ENCODE measurements around the gene MYBPH.

Gene MYBPH

GRCh38 chr1:203166192-203166940 lies 9.3 kb downstream of the MYBPH start:
- DNase-seq (ENCODE audit: low spot score) = peak; percentile 32

DNA sequence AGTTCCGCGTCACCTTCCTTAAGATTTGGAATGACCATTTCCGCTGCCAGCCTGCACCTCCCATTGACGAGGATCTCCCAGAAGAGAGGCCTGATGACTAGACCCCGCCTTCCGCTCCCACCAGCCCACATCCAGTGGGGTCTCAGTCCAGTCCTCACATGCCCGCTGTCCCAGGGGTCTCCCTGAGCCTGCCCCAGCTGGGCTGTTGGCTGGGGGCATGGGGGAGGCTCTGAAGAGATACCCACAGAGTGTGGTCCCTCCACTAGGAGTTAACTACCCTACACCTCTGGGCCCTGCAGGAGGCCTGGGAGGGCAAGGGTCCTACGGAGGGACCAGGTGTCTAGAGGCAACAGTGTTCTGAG lies 9.8 kb downstream of the MYBPH start:
- DNase-seq (ENCODE audit: low spot score) = no peak

- no peak for DNase-seq (ENCODE audit: low spot score)
Observed at GRCh38 chr1:203165101-203165799, 10.4 kb downstream of the MYBPH start.

DNA sequence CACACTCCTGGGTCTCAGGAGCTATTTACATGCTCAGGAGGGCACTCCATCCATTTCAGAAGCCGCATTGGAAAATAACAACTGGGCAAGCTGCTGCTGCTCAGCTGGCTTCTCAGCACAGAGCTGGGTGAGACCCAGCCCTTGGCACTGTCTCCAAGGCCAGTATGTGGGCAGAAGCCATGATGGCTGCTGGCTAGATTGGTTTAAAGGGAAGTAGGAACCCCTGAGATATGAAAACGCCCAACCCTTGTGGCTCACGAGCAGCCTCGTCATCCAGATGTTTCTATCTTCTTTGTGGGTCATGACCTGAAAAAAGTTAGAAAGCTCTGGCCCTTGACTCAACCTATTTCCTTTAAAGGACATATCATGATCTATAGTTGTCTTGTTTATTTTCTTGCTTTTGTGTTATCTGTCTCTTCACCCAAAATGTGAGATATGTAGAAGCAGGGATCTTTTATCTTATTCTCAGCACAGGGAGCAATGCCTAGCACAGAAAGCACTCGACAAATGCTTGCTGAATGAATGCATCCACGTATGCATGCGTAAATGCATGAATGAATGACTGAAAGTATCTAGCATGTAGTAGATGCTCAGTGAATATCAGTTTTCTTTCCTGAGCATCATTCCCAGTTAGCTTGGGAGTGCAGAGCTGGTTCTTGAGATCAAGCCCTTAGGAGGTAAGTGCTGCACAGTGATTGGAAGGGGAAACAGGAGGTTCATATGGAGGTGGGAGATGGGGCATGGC lies 11.6 kb downstream of the MYBPH start:
- DNase-seq (ENCODE audit: low spot score) = no peak

DNA sequence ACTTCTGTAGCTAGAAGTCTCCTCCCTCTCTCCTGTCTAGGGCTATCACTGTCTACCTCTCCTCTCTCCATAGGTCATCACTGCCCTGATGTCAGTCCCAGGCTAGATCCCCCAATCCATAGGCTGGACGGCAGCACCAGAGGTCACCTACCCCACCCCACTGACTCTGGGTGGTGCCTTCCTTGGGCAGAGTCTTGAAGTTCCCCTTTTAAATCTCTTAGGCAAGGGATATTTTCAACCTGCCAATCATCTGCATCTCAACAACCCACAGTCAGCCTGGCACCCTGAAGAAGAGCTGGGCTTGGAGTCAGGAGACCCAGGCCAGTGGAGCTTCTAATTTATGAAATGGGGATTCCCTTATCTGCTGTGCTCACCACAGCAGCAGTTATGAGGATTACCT lies 13.2 kb downstream of the MYBPH start:
- DNase-seq (ENCODE audit: low spot score) = no peak

DNA sequence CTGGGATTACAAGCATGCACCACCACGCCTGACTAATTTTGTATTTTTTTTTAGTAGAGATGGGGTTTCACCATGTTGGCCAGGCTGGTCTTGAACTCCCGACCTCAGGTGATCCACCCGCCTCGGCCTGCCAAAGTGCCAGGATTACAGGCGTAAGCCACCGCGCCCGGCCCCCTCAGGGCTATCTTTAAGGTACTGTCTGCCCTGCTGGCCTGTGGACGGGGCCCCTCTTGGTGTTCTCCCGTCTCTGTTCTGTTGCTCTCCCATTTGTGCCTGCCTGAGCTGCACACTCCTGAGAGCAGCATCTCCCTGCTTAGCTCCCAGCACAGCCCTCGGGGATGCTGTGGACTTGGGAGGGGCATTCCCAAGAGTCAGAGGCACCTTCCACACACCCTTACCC lies 13.9 kb downstream of the MYBPH start:
- DNase-seq (ENCODE audit: low spot score) = no peak

DNA sequence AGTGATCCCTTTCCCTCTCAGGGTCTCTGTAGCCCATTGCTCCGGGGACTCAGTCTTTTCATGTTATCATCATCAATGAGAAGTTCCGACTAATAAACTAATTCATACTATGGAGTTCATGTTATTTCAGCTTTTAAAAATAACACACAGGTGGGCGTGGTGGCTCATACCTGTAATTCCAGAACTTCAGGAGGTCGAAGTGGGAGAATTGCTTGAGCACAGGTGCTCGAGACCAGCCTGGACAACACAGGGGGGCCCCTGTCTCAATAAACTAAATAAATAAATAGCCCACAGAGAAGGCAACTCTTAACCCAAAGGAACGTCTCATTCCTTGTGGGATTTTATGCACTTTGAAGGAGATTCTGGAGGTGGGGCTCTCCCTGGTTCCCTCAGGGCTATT lies 14.5 kb downstream of the MYBPH start:
- DNase-seq (ENCODE audit: low spot score) = no peak

DNA sequence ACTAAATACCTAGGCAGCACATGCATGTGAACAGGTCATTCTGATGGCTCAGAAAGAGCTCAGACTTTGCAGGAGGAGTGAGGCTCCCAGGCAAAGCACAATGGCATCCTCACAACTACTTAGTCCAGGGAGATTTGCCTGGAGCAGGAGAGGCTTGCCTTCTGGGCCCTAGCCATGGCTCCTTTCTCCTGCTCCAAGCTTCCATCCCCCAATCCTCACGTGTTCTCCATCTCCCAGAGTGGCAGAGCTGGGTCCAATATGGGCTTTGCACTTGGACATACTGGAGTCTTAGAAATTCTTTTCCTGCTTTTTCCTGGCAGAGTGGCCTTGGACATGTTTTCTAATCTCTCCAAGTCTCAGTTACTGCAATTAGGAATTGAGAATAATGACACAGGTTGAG lies 15.8 kb downstream of the MYBPH start:
- no peak for DNase-seq (ENCODE audit: low spot score)

DNA sequence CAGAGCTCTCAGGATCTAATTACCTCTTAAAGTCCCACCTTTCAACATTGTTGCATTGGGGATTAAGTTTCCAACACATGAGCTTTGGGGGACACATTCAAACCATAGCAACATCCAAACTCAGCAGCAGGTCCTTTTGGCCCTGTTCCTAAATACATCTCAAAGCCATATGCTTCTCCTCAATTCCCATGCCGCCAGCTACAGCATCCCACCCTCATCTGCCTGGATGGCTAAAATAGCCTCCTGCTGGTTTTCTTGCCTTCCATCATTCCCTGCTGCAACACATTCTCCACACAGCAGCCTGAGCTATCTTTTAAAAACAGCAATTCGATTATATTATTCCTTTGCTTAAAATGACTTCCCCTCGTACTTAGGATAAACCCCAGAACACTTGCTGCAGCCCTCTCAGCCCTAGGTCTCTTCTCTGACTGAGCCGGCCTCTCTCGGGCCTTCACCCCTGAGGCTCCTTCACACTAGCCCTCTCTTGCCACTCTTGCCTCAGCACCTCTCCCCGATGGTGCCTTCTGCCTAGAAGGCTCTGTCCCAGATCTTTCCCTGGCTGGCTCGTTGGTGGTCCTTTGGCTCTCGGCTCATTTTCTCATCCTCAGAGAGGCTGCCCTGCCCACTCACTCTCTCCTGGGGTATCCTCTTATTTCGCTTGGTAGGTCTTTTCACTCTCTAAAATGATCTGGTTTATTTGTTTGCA lies 16.5 kb downstream of the MYBPH start:
- no peak for DNase-seq (ENCODE audit: low spot score)

DNA sequence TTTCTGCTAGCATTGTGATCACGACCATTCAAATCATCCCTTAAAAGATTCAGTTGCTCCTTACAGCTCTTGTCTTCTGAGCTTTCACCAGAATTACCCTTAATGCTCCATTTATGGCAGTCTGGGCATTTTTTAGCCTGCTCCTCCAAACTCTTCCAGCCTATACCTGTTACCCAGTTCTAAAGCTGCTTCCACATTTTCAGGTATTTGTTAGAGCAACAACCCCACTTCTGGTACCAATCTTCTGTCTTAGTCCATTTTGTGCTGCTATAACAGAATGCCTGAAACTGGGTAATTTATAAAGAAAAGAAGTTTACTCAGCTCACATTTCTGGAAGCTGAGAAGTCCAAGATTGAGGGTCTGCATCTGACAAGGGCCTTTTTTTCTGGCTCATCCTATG lies 17.2 kb downstream of the MYBPH start:
- no peak for DNase-seq (ENCODE audit: low spot score)

GRCh38 chr1:203156280-203156679 lies 19.3 kb downstream of the MYBPH start:
- DNase-seq (ENCODE audit: low spot score) = no peak

GRCh38 chr1:203153989-203154821 lies 21.4 kb downstream of the MYBPH start:
- DNase-seq (ENCODE audit: low spot score) = peak; percentile 74

DNA sequence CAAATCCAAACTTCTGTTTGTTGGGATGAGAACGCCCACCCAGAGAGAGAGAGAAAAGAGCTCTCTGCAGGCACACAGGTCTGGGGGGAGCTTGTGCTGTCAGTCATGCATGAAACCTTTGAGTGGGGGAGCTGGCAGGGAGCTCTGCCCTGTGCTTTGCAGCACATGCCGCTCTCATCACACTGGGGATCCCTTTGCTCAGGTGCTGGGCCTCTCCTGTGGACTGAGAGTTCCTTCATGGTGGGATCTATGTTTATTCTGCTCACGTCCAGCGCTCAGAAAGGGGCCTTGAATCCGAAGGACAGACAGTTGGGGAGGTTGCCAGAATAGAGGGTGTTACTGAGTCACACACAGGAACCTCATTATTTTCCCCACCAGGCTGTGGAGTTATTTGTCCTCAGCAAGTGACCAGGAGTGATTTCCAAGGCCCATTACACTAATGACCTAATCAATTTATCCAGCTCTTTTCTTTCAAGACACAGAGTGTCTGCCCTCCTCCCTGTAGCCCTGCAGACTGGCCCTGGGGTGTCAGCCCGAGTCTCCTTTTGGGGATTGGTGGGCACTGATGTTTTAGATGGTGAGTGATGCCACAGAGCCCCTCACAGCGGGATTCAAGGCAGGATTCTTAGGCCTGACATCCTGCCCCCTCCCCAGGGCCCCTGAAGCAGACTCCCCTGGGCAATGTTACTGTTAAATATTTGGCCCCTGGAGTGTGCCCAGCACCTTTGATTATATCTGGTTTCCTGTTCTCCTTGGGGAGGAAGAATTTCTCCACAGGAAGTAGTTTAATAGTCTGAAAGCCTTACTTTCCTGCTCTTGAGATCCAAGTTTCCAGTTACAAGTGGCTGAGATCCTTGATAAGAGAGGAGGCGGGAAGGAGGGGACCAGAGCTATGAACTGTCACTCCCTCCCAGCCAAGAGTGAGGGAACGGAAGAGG lies 22.3 kb downstream of the MYBPH start:
- DNase-seq (ENCODE audit: low spot score) = peak; percentile 66

- peak; percentile 97 for DNase-seq (ENCODE audit: low spot score)
Observed at GRCh38 chr1:203152158-203153034, 23.2 kb downstream of the MYBPH start.

DNA sequence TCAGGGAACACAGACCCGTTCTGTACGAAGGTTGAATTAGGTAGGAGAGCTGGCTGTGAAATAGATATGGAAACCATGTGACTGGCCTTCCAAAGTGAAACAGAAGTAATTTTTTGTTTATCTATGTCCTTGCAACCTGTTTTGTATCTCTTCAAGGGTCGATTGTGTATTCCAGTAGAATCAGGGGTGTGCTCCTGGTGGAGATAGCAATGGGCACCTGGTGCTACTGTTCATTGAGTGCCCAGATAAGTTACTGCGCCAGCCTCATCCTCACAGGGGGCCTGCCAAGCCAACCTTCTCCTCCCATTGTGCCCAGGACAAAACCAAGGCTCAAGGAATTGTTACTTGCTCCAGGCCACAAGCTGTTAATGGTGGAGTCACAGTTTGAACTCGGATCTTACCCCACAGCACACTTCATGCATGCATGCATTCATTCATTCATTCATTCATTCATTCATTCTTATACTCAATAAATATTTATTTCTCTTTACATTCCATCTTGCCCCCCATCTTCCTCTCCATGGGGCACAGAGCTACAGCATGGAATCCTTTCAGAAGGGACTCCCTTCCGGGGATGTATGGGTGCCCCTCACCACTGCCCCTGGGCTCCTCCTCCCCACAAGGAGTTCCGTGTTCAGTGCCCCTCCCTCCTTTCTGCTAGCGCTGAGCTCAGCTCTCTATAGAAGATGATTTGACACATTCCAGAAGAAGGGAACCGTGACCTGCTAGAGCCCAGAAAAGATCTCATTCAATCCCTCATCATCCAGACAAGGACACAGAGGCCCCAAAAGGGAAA lies 24.1 kb downstream of the MYBPH start:
- DNase-seq (ENCODE audit: low spot score) = peak; percentile 87

GRCh38 chr1:203150511-203151297 lies 24.9 kb downstream of the MYBPH start:
- no peak for DNase-seq (ENCODE audit: low spot score)

DNA sequence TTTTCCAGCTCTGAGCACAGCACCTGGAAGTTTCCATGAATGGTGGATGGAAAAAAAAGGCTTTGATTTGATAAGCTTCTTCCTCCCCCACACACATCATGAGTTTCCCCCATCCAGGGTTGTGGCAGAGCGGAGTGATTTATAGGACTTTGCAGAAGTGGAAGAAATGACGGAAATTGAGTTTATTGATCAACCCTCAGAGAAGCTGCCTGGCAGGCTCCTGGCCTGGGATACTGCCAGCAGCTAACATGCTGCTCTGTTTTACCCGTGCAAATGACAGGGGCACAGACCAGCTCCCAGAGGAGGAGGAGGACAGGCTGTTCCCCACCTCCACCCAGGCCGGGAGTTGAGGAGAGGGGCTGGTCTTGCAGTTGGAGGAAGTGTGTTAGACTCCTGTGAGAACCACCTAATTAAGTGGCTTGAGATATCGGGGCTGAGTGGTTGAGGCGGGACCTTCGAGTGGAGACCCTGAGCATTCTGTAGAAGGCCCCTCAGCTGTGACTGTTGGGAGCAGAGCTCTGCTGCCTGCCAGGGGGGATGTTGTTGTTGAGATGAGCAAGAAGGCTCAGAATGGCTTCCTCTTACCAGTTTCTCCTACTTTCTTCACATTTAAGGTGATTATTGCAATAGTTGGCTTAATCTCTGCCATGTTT lies 26.3 kb downstream of the MYBPH start:
- DNase-seq (ENCODE audit: low spot score) = no peak
